NB4 (cell line): Measurements from ENCODE around the gene PKP1.

Experiments
- CTCF ChIP-seq: IDR thresholded peaks from one replicate; pipeline ENCODE4 v1.5.1; 2012; ENCODE audit warnings: low read depth, low read length
- MAX ChIP-seq: IDR thresholded peaks from 2 replicates; pipeline ENCODE4 v1.6.1; 2011; ENCODE audit warnings: low read depth, low read length
- MYC ChIP-seq: IDR thresholded peaks from 2 replicates; pipeline ENCODE4 v1.6.1; 2011; ENCODE audit warnings: low read depth, low read length
- POLR2A ChIP-seq: IDR thresholded peaks from 2 replicates; pipeline ENCODE4 v1.6.1; 2011; ENCODE audit warnings: mild to moderate bottlenecking; ENCODE audit not compliant: insufficient read length; ENCODE audit errors: extremely low read depth

- TF ChIP-seq CTCF = no peak
- TF ChIP-seq POLR2A = no peak
- TF ChIP-seq MAX = no peak
- TF ChIP-seq MYC = no peak
Observed at GRCh38 chr1:201354151-201354900, 71.0 kb downstream of the PKP1 start.
